Muscle layer of duodenum (tissue), 2 donors: ENCODE data around the gene DNAH3.
"Not testable (repeated sequence)": the region's sequence is repeated elsewhere in the genome, so short reads cannot be mapped to it uniquely, and the experiment has no call there.

Source experiments
- H3K27ac ChIP-seq: one replicate; pipeline ENCODE4 v1.7.0; 2013; ENCODE audit warnings: mild to moderate bottlenecking, low read length
- H3K27me3 ChIP-seq: one replicate; pipeline ENCODE4 v1.7.0; 2013; ENCODE audit warnings: low read depth, mild to moderate bottlenecking, control low read depth, low read length
- H3K36me3 ChIP-seq, 2 donors: one replicate each; pipeline ENCODE4 v1.7.0; 2013; ENCODE audit warnings: low read length in 2 of 2, control low read depth in 1 of 2, mild to moderate bottlenecking in 1 of 2; ENCODE audit not compliant: insufficient read depth in 2 of 2, control insufficient read depth in 1 of 2
- H3K4me1 ChIP-seq, 2 donors: one replicate each; pipeline ENCODE4 v1.7.0; 2013; ENCODE audit warnings: low read length in 2 of 2, mild to moderate bottlenecking in 2 of 2, control low read depth in 1 of 2, moderate library complexity in 1 of 2; ENCODE audit not compliant: insufficient read depth in 2 of 2, control insufficient read depth in 1 of 2
- H3K4me3 ChIP-seq, 2 donors: one replicate each; pipeline ENCODE4 v1.7.0; 2013; ENCODE audit warnings: low read length in 2 of 2, low read depth in 1 of 2, mild to moderate bottlenecking in 1 of 2
- H3K9me3 ChIP-seq, 2 donors: one replicate each; pipeline ENCODE4 v1.7.0; 2013; ENCODE audit warnings: low read length in 2 of 2, control low read depth in 1 of 2, mild to moderate bottlenecking in 1 of 2; ENCODE audit not compliant: control insufficient read depth in 1 of 2
- donor health status: healthy.

The DNAH3 gene

DNA sequence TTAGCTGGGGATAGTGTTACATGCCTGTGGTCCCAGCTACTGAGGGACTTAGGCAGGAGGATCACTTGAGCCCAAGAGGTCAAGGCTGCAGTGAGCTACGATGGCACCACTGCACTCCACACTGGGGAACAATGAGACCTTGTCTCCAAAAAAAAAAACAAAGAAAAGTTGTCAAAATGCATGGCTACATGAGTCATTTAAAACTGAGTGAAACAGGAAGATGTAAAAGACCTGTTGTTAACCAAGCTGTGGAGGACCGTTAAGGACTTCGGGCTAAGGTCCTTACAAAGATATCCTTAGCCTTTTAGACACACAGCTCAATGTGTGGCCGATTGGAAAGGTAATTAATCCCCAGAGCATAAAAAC lies 35.7 kb upstream of the DNAH3 start:
- peaks cover 0 to 5% of the 10 kb centered on the region in 2 donors for H3K4me1 ChIP-seq
- H3K4me3 ChIP-seq, result no peak overlapping the region
- H3K27ac ChIP-seq, result no peak overlapping the region
- H3K9me3 ChIP-seq, result no peaks in the 10 kb centered on the region
- H3K36me3 ChIP-seq, result peaks cover 6 to 20% of the 10 kb centered on the region in 2 donors
- no peaks in the 10 kb centered on the region for H3K27me3 ChIP-seq

DNA sequence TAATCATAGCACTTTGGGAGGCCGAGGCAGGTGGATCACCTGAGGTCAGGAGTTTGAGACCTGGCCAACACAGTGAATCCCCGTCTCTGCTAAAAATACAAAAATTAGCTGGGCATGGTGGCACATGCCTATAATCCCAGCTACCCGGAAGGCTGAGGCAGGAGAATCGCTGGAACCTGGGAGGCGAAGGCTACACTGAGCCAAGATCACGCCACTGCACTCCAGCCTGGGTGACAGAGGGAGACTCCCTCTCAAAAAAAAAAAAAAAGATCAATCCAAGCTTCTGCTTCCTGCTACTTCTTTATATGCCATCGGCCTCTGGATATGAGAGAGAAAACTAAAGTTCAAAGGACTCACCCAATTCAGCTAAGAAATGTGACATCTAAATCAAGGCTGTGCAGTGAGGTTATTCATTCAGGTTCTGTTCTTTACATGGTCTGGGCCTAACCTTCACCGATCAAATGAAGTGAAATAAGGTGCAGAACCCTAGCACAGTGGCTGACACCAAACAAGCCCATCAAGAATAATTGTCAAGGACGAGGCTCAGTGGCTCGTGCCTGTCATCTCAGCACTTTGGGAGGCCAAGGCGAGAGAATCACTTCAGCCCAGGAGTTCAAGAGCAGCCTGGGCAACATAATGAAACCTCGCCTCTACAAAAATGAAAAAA lies 35.1 kb upstream of the DNAH3 start:
- Histone ChIP-seq H3K27me3 (no peaks in the 10 kb centered on the region), H3K27ac (no peak overlapping the region), H3K4me3 (no peak overlapping the region), H3K4me1 (peaks cover 0 to 5% of the 10 kb centered on the region in 2 donors), H3K9me3 (no peaks in the 10 kb centered on the region), H3K36me3 (peaks cover 9 to 25% of the 10 kb centered on the region in 2 donors)

DNA sequence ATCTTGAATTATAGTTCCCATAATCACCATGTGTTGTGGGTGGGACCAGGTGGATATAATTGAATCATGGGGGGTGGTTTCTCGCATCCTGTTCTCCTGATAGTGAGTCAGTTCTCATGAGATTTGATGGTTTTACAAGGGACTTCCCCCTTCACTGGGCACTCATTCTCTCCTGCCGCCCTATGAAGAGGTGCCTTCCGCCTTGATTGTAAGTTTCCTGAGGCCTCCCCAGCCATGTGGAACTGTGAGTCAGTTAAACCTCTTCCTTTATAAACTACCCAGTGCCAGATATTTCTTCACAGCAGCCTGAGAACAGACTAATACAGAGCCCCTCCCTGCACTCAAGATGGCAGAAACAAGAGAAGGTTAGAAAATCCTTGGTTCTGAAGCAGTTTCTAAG lies 34.2 kb upstream of the DNAH3 start:
- no peak overlapping the region for H3K4me3 ChIP-seq

DNA sequence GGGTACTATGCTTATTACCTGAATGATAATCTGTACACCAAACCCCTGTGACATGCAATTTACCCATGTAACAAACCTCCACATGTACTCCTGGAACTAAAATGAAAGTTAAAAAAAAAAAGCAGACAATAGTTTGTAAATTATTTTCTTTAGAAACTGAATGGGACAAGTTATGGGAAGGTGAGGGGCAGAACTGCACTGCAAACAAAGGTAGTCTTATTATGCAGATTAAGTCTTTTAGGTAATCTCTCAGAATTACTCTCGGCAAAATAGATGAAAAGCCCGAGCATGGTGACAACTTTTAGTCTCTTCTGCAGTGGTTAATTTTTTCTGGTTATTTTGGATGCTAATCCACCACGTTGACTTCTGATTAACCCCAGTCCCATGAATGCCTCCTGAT lies 33.3 kb upstream of the DNAH3 start:
- Histone ChIP-seq H3K27me3 (no peaks in the 10 kb centered on the region), H3K27ac (no peak overlapping the region), H3K36me3 (peaks cover 18 to 40% of the 10 kb centered on the region in 2 donors), H3K4me3 (no peak overlapping the region), H3K4me1 (peaks cover 0 to 5% of the 10 kb centered on the region in 2 donors), H3K9me3 (no peaks in the 10 kb centered on the region)

More for the DNA sequence above, 34.2 kb upstream of the DNAH3 start:
- H3K27me3 ChIP-seq, result no peaks in the 10 kb centered on the region
- no peak overlapping the region for H3K27ac ChIP-seq
- H3K36me3 ChIP-seq, result peaks cover 9 to 32% of the 10 kb centered on the region in 2 donors
- H3K4me1 ChIP-seq, result peaks cover 0 to 5% of the 10 kb centered on the region in 2 donors
- no peaks in the 10 kb centered on the region for H3K9me3 ChIP-seq

DNA sequence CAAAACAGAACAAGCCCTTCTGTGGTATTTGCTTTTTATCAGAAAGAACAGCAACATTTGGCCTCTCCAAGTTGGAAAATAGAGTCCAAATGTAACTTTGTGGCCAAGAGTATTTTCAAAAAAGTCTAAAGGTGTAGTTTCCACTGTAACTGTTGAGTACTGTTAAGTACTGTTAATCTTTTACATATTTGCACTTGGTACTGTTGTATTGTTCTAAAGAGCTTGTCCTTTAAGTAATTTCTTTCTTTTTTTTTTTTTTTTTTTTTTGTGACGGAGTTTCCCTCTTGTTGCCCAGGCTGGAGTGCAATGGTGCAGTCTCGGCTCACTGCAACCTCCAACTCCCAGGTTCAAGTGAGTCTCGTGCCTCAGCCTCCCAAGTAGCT lies 29.3 kb upstream of the DNAH3 start:
- H3K27ac ChIP-seq, result no peak overlapping the region
- H3K4me1 ChIP-seq, result no peaks in the 10 kb centered on the region
- no peaks in the 10 kb centered on the region for H3K27me3 ChIP-seq
- no peak overlapping the region for H3K4me3 ChIP-seq
- H3K36me3 ChIP-seq, result peaks cover 18 to 46% of the 10 kb centered on the region in 2 donors
- no peaks in the 10 kb centered on the region for H3K9me3 ChIP-seq

DNA sequence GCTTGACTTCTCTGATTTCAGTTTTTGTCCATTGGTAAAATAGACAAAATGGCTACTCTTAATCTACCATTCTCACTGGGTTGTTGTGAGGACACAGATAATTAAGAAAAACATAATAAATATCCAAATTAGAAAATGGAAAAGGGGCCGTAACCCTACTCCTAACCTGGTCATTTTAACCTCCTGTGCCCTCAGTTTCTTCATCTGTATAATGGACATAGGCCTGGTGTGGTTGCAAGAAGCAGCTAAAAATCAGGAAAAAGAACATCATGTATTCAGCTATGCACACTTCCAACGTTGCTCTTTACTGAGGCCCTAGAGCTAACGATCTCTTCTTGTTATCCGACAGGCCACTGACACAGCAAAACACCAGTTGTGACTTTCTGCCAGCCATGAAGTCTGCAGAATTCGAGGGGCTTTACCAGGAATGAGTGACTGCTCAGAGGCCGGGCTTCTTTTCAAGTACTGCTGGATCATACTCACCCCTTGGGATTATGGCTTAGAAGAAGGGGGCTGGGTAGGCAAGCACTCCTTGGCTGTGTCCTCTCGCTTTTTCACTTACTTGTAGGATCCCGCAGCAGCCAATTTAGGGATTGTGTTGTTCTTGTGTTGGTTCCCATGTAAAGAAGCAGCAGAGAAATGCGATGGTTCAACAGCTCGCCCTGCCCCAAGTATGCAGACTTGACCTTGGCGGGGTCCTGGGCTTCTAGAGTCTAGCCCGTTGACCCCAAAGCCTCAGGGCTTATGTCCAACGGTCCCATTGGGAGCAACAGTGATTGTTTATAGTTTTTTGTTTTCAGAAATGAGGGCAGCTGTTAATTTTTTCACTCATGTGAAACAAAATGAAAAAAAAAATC lies 28.7 kb upstream of the DNAH3 start:
- Histone ChIP-seq H3K9me3 (no peaks in the 10 kb centered on the region), H3K36me3 (peaks cover 22 to 53% of the 10 kb centered on the region in 2 donors), H3K27me3 (no peaks in the 10 kb centered on the region), H3K27ac (no peak overlapping the region), H3K4me1 (no peaks in the 10 kb centered on the region), H3K4me3 (no peak overlapping the region)

DNA sequence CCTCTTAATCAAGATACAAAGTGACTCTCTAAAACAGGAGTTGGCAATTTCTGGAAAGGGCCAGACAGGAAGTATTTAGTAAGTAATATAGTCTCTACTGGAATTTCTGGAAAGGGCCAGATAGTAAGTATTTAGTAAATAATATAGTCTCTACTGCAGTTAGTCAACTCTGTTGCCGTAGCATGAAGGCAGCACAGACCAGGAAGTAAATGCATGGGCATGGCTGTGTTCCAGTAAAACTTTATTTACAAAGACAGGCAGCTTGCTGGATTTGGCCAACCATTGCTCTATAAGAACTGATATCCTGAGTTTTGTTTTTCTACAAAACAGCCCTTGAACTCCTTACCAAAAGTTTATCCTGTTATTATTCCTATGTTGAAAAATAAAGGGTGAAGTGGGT lies 24.8 kb upstream of the DNAH3 start:
- H3K4me1 ChIP-seq, result no peaks in the 10 kb centered on the region
- peaks cover 37 to 61% of the 10 kb centered on the region in 2 donors for H3K36me3 ChIP-seq
- no peaks in the 10 kb centered on the region for H3K27me3 ChIP-seq
- no peak overlapping the region for H3K27ac ChIP-seq
- H3K4me3 ChIP-seq, result no peak overlapping the region
- no peaks in the 10 kb centered on the region for H3K9me3 ChIP-seq

DNA sequence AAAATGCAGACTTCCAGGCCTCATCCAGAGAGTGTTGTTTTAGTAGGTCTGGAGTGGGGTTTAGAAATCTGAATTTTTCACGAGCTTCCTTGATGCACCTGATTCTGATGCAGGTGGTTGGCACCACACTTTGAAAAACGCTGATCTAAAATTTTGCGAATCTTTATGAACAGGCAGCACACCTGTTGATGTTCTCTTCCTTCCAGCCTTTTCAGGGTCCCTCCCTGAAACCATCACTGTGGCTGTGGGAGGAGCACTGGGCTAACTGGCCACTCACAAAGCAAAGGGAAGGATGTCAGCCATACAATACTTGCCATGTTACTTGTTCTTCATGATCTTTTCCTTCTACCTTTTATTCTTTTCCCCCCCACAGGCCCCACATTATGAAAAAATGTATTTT lies 22.0 kb upstream of the DNAH3 start:
- Histone ChIP-seq H3K36me3 (peaks cover 33 to 46% of the 10 kb centered on the region in 2 donors), H3K27ac (no peak overlapping the region), H3K27me3 (no peaks in the 10 kb centered on the region), H3K4me1 (no peaks in the 10 kb centered on the region), H3K9me3 (no peaks in the 10 kb centered on the region), H3K4me3 (no peak overlapping the region)

DNA sequence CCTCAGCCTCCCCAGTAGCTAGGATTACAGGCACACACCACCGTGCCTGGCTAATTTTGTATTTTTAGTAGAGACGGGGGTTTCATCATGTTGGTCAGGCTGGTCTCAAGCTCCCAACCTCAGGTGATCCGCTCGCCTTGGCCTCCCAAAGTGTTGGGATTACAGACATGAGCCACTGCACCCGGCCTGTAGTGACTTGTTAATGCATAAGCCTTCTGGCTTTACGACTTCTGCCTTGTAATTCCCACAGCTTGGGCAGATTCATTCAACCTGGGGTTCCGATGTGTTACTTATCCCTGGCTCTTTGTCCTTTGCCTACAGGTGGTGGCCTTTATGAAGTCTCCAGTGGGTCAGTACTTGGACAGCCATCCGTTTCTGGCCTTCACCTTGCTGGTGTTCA lies 19.5 kb upstream of the DNAH3 start:
- not testable (repeated sequence) for H3K27me3 ChIP-seq, H3K4me1 ChIP-seq, H3K4me3 ChIP-seq, H3K9me3 ChIP-seq, H3K27ac ChIP-seq
- H3K36me3 ChIP-seq, result peaks cover 44 to 56% of the 10 kb centered on the region in 2 donors

DNA sequence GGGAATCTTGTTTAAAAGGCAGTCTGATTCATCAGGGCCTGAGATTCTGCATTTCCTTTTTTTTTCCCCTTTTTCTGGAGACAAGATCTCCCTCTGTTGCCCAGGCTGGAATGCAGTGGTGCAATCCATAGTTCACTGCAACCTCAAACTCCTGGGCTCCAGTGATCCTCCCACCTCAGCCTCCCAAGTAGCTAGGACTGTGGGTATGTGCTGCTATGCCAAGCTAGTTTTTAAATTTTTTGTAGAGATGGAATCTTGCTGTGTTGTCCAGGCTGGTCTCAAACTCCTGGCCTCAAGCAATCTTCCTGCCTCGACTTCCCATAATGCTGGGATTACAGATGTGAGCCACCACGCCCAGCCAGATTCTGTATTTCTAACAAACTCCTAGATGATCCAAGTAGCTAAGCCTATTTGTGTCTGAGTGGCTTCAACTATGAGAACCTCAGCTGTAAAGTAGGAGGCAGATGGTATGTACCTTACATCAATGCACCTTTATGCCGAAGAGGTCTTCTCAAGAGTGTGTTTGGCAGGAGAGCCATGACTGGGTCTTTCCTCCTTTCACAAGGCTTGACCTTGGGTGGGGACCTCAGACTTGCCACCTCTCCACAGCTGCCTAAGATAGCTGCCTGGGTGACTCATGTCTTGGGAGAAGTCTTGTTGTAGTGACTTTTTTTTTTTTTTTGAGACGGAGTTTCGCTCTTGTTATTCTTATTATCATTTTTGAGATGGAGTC lies 18.8 kb upstream of the DNAH3 start:
- H3K36me3 ChIP-seq, result peaks cover 44 to 51% of the 10 kb centered on the region in 2 donors

DNA sequence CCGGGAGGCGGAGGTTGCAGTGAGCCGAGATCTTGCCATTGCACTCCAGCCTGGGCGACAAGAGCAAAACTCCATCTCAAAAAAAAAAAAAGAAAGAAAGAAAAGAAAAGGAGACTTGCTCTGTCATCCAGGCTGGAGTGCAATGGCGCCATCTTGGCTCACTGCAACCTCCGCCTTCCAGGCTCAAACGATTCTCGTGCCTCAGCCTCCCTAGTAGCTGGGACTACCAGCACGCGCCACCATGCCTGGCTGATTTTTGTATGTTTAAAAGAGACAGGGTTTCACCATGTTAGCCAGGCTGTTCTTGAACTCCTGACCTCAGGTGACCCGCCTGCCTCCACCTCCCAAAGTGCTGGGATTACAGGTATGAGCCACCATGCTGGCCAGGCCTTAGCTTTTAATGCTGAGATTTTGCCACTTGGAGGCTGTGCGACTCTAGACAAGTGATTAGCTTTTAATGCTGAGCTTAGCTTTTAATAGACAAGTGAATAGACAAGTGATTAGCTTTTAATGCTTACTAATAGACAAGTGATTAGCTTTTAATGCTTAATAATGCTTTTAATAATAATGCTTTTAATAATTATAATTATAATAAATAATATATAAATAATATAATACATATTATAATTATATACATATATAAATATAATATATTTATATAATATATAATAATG lies 17.4 kb upstream of the DNAH3 start:
- Histone ChIP-seq H3K27ac (no peak overlapping the region), H3K36me3 (peaks cover 38 to 41% of the 10 kb centered on the region in 2 donors), H3K27me3 (no peaks in the 10 kb centered on the region), H3K4me3 (no peak overlapping the region), H3K9me3 (no peaks in the 10 kb centered on the region), H3K4me1 (peaks cover 0 to 4% of the 10 kb centered on the region in 2 donors)

More for the DNA sequence above, 18.8 kb upstream of the DNAH3 start:
- no peaks in the 10 kb centered on the region for H3K4me1 ChIP-seq
- H3K4me3 ChIP-seq, result no peak overlapping the region
- H3K27ac ChIP-seq, result no peak overlapping the region
- H3K27me3 ChIP-seq, result no peaks in the 10 kb centered on the region
- H3K9me3 ChIP-seq, result no peaks in the 10 kb centered on the region
